Stimulated activated CD4-positive, alpha-beta T cell treated with anti-CD3 and anti-CD28 coated beads, Interleukin-12 subunit alpha, Interleukin-12 subunit beta, amount 100 ng/mL, for 24 hours (primary cell): ENCODE results near the gene HLCS.

ENCODE experiments used
- DNase-seq, 2 experiments: peaks; one replicate each; pipeline ENCODE4 v3.0.0-alpha.2; 2020; ENCODE audit warnings: low read depth in 2 of 2

HLCS gene

DNA sequence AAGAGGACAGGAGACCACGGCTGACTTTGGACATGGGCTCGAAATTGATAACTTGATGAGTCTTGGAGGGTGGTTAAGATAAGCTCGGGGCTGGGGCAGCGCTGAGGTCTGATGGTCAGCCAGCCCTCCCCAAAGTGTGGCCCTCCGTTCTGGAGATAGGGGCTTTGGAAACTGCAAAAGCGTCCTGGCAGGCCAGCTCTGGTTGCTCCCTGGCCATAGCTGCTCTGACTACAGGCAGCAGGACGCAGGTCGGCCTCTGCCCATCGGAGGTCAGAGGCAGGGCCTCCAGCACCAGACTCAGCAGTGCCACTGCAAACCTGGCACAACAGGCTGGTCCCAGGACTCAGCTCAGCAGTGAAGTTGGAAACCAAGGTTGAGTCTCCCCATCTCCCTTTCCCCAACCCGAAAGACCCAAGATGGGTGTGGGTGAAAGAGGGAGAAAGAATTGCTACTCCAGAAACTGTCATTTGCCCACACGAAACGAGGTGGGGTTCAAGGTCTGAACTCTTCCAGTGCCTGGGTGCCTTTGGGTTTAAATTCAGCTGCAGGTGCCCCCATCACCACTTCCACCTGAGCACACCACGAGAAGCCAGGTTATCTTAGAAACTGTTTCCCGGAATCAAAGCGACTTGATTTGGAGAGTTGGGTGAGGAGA, 262.7 kb downstream of the HLCS start:
- DNase-seq, result no peak

DNA sequence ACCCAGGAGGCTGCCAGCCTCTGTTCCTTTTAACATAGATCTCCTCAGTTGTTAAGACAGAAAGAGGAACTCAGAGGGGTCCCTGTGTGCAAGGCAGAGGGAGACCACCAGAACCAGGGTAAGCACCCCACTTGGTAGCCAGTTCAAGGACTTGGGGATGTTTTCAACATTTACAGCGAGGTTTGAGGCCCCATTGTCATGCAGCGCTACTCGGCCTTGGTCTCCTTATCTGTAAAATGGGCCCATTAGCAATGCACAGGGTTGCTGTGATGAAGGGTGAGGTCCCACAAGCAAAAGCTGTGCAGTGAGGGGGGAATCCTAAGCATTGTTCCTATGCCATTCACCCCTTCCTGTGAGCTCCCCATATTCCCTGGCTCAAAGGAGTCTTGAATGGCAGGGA, 263.3 kb downstream of the HLCS start:
- no peak for DNase-seq

- DNase-seq, result no peak
These were observed 263.9 kb downstream of the HLCS start for GRCh38 chr21:36702622-36702968.

DNA sequence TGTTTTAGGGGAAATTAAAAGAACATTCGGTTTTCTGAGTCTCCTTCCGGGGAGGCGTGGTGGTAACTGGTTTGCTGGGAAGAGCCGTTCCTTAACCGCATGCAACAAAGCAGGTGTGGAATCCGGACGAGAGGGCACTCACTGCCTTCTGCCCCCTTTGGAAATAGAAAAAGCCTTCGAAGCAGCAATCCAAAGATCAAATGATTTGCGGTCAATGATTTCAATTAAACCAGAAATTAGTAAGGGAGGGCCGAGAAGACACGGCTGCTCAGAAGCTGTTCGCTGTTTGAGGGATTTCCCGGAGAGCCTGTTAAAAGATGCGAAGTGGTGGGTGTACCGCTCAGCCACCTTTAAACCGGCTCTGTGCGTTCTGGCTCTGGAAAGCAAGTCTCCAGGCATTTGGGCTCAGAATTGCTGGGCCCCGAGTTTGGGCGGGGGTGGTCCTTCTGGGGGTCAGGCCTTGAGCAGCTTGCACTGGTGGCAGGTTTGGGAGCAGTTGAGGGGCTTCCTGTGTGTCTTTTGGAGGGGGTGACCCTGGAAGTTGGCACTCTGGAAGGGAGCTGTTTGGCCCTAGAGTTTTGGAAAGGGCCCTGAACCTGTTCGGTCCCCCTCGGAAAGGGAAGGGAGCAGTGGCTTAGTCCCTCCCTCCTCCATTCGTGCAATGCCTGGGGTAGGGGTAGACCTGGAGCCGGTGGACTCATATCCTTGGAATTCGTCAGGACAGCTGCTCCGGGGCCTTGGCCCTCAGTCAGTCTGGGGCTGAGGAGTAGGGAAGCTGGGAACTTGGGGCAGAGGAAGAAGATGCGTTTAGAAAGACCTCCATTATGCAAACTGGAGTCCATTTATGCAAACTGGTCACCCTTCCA, 264.5 kb downstream of the HLCS start:
- DNase-seq, result no peak

GRCh38 chr21:36700971-36701755, 265.3 kb downstream of the HLCS start:
- DNase-seq, result no peak
